WERI-Rb-1 (cell line): ENCODE measurements around the gene HOXB3.

Experiments
- DNase-seq: peaks from one replicate; pipeline ENCODE4 v3.0.0-alpha.2; 2020
- H3K27ac ChIP-seq: fragments of 250-450 bp; sonication (Bioruptor Pico); 2 replicates; pipeline ENCODE4 v1.5.1; 2020; ENCODE audit warnings: mild to moderate bottlenecking, moderate library complexity
- H3K27me3 ChIP-seq: fragments of 250-450 bp; sonication (Bioruptor Pico); 2 replicates; pipeline ENCODE4 v1.5.1; 2021; ENCODE audit warnings: mild to moderate bottlenecking, low read depth, moderate library complexity; ENCODE audit not compliant: insufficient read depth, severe bottlenecking
- H3K36me3 ChIP-seq: fragments of 250-450 bp; sonication (Bioruptor Pico); 2 replicates; pipeline ENCODE4 v1.5.1; 2020; ENCODE audit warnings: mild to moderate bottlenecking, moderate library complexity
- H3K4me3 ChIP-seq: 2 replicates; pipeline ENCODE4 v1.5.1; 2011; ENCODE audit warnings: low read depth, mild to moderate bottlenecking, control low read depth, low read length
- H3K9me3 ChIP-seq: fragments of 250-450 bp; sonication (Bioruptor Pico); 2 replicates; pipeline ENCODE4 v1.5.1; 2021; ENCODE audit warnings: mild to moderate bottlenecking, moderate library complexity; ENCODE audit not compliant: severe bottlenecking
- TF ChIP-seq, protein P1 (sequence below): IDR thresholded peaks from 2 replicates; pipeline ENCODE4 v1.5.1; 2011; ENCODE audit warnings: low read depth, mild to moderate bottlenecking, control low read depth, inconsistent platforms, low read length

The HOXB3 gene

DNA sequence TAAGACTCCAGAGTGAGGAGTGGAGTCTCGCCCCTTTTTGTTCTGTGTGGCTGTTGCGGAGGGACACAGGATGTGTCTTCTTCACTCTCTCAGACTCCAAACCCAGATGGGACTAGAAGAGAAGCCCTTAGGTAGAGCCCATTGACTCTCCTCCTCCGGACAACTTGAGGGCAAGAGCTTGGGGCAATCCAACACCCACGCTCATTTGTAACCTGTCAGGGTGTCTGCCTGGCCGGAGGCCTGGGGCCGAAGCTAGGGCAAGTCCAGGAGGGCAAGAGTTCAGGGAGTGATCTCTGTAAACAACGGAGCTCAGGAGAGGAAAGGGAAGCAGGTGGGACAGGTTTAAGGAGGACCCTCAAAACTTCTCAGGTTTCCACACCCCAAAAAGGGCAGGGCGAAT lies 57.8 kb downstream of the HOXB3 start:
- TF ChIP-seq, protein P1, sequence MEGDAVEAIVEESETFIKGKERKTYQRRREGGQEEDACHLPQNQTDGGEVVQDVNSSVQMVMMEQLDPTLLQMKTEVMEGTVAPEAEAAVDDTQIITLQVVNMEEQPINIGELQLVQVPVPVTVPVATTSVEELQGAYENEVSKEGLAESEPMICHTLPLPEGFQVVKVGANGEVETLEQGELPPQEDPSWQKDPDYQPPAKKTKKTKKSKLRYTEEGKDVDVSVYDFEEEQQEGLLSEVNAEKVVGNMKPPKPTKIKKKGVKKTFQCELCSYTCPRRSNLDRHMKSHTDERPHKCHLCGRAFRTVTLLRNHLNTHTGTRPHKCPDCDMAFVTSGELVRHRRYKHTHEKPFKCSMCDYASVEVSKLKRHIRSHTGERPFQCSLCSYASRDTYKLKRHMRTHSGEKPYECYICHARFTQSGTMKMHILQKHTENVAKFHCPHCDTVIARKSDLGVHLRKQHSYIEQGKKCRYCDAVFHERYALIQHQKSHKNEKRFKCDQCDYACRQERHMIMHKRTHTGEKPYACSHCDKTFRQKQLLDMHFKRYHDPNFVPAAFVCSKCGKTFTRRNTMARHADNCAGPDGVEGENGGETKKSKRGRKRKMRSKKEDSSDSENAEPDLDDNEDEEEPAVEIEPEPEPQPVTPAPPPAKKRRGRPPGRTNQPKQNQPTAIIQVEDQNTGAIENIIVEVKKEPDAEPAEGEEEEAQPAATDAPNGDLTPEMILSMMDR: no peak
- DNase-seq: no peak
- H3K36me3 ChIP-seq: no peaks in the 10 kb centered on the region
- no peak overlapping the region for H3K27ac ChIP-seq
- H3K9me3 ChIP-seq: peaks cover 14% of the 10 kb centered on the region
- H3K27me3 ChIP-seq: peaks cover 98% of the 10 kb centered on the region
- H3K4me3 ChIP-seq: no peak overlapping the region

DNA sequence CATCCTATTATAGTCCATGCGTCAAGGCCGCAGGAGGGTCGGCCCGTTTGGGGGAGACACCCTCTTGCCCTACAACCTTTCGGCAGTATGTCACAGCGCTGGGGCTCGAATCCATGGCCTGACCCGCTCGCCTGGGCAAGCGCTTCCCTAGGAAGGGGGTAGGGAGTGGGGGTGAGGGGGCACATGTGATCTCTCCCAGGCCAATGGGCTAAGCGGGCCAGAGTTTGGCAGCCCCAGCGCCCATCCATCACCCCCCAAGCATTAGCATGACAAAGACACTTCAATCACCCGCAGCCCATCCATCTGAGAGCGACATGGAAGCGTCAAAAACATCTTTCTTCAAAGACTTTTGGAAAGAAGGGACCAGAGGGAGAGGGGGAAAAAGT lies 59.2 kb downstream of the HOXB3 start, which contains the start of gene HOXB1:
TSS of gene HOXB1 (minus strand) at position 125 of the 386 bp plus-strand sequence. CDS start at position 18, 107 bp downstream.
- H3K27me3 ChIP-seq: peaks cover 98% of the 10 kb centered on the region
- no peak within 1 kb of the TSS for H3K4me3 ChIP-seq
- no peaks in the 10 kb centered on the region for H3K36me3 ChIP-seq
- peaks cover 12% of the 10 kb centered on the region for H3K9me3 ChIP-seq
- TF ChIP-seq, protein P1: no peak
- no peak within 1 kb of the TSS for H3K27ac ChIP-seq
- no peak for DNase-seq

DNA sequence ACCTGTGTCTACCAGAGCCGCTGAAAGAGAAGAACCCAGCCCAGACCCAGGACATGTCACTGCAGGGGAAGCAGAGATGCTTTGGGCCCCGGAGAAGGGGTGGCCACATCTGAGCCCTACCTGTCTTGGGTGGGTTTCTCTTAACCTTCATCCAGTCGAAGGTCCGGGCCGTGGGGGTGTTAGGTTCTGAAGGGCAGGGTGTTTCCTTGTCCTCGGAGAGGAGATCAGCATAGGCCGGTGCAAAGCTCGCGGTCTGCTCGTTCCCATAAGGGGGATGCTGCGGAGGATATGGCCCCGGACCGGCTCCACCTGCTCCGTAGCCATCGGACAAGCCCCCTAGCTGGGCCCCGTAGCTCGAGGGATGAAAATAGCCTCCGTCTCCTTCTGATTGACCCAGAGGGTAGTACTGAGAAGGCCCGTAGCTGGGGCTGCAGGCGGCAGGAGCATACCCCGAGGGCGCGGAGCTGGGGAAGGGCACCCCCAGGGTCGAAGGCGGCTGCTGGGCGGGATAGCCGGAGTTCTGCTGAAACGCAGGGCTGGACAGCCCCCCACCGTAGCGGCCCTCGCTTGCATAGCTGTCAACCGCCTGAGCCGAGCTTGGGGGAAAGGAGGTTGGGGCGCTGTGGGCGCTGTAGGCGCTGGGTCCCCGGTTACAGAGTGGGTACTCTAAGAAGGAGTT lies 59.7 kb downstream of the HOXB3 start:
- Histone ChIP-seq H3K9me3 (peaks cover 14% of the 10 kb centered on the region), H3K36me3 (no peaks in the 10 kb centered on the region), H3K27me3 (peaks cover 98% of the 10 kb centered on the region), H3K4me3 (no peak overlapping the region), H3K27ac (no peak overlapping the region)
- no peak for DNase-seq
- TF ChIP-seq, protein P1: no peak

DNA sequence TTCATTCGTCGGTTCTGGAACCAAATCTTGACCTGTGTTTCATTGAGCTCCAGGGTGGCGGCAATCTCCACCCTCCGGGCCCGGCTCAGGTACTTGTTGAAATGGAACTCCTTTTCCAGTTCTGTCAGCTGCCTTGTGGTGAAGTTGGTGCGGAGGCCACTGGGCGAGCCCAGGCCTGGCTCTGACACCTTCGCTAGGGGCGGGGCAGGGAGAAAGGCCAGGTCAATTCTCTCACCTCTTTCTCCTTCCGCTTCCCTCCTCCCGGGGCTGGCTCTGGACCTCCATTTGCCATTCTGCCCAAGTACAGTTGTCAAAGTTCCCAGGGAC lies 60.4 kb downstream of the HOXB3 start:
- DNase-seq: no peak
- H3K36me3 ChIP-seq: no peaks in the 10 kb centered on the region
- H3K9me3 ChIP-seq: peaks cover 14% of the 10 kb centered on the region
- no peak overlapping the region for H3K4me3 ChIP-seq
- H3K27ac ChIP-seq: no peak overlapping the region
- TF ChIP-seq, protein P1: no peak
- H3K27me3 ChIP-seq: peaks cover 98% of the 10 kb centered on the region

DNA sequence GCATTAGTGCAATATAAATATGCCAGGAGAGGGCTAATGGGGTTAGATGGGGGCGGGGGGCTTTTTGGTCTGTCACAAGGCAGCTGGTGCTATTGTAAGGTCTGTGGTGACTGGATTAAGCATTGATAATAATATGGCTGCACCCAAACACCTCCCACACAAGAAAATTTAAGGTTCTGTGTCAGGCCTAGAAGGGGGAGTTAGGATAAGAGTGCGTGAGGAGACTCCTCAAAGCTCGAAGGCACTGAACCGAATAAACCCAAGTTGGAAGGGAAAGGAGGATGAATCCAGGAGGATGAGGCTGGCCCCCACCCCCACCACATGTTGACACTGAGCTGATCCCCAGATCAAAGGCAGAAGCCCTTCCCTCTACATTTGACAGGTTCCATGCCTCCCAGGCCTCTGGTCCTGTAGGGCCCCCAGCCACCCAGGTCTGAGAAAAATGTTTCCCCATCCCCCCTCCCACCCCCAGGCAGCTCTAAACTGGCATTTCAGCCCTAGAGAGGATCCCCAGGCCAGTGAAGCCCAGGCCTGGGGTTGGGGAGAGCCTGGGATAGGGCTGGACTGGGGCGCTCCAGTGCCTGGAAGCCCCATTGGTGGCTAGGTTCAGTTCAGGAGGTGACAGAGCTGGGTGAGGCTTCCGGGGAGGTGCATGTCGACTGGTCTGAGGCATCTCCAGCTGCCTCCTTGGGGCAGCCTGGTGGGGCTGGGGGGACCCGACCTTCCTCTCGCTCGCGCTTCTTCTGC lies 60.9 kb downstream of the HOXB3 start:
- H3K27me3 ChIP-seq: peaks cover 98% of the 10 kb centered on the region
- no peaks in the 10 kb centered on the region for H3K36me3 ChIP-seq
- no peak overlapping the region for H3K27ac ChIP-seq
- DNase-seq: peak; percentile 23
- TF ChIP-seq, protein P1: no peak
- peaks cover 14% of the 10 kb centered on the region for H3K9me3 ChIP-seq
- no peak overlapping the region for H3K4me3 ChIP-seq
